CD4-positive, alpha-beta memory T cell (primary cell): ENCODE measurements around the gene SPC24. TPM values are rescaled to one million over a fixed set of nuclear protein-coding genes. Genes with fewer than 3 reads are reported as not detected.

Experiments used
- CTCF ChIA-PET: fragments of 350-600 bp; sonication (Branson Sonifier 250); formaldehyde crosslinking; loops from one replicate; lab custom pipeline; 2021; ENCODE audit warnings: inconsistent platforms; ENCODE audit not compliant: partially characterized antibody; lab: Charles Lee
- POLR2A ChIA-PET: fragments of 350-600 bp; sonication (Branson Sonifier 250); formaldehyde crosslinking; loops from one replicate; lab custom pipeline; 2021; ENCODE audit not compliant: partially characterized antibody; lab: Charles Lee
- DNase-seq, 5 donors: peaks; one replicate each; pipeline versions ENCODE4 v3.0.0 to v3.0.0-alpha.2; 2020 to 2022; ENCODE audit warnings: mixed read lengths in 1 of 5
- H3K27ac ChIP-seq: one replicate; pipeline ENCODE4 v1.7.0; 2013; ENCODE audit warnings: low read depth, low read length
- H3K27me3 ChIP-seq: 2 replicates; pipeline ENCODE4 v1.7.0; 2013; ENCODE audit warnings: mild to moderate bottlenecking, low read length, moderate library complexity; ENCODE audit not compliant: insufficient read depth
- H3K36me3 ChIP-seq: 2 replicates; pipeline ENCODE4 v1.7.0; 2013; ENCODE audit warnings: mild to moderate bottlenecking, low read length, moderate library complexity; ENCODE audit not compliant: insufficient read depth
- H3K4me1 ChIP-seq: 2 replicates; pipeline ENCODE4 v1.7.0; 2013; ENCODE audit warnings: mild to moderate bottlenecking, low read length, moderate library complexity; ENCODE audit not compliant: insufficient read depth
- H3K4me3 ChIP-seq, 2 donors: one replicate each; pipeline ENCODE4 v1.7.0; 2013; ENCODE audit warnings: low read length in 2 of 2, mild to moderate bottlenecking in 1 of 2
- H3K9me3 ChIP-seq, 2 donors: one replicate each; pipeline ENCODE4 v1.7.0; 2013; ENCODE audit warnings: low read length in 2 of 2, control low read depth in 1 of 2; ENCODE audit not compliant: control insufficient read depth in 1 of 2
- H3K27ac Mint-ChIP-seq, 7 donors: one replicate each; pipeline ENCODE4 v1.8.0; 2020 to 2021; ENCODE audit warnings: mixed read lengths in 7 of 7, mild to moderate bottlenecking in 6 of 7, inconsistent platforms in 3 of 7, moderate library complexity in 3 of 7
- H3K27me3 Mint-ChIP-seq, 2 donors: one replicate each; pipeline ENCODE4 v1.8.0; 2020 to 2021; ENCODE audit warnings: mixed read lengths in 2 of 2
- H3K36me3 Mint-ChIP-seq, 2 donors: one replicate each; pipeline ENCODE4 v1.8.0; 2020 to 2021; ENCODE audit warnings: mixed read lengths in 2 of 2, inconsistent platforms in 1 of 2, mild to moderate bottlenecking in 1 of 2
- H3K4me1 Mint-ChIP-seq, 4 donors: one replicate each; pipeline ENCODE4 v1.8.0; 2020 to 2021; ENCODE audit warnings: mixed read lengths in 4 of 4, mild to moderate bottlenecking in 1 of 4
- H3K4me3 Mint-ChIP-seq, 8 donors: one replicate each; pipeline ENCODE4 v1.8.0; 2020 to 2021; ENCODE audit warnings: mixed read lengths in 8 of 8, mild to moderate bottlenecking in 7 of 8, moderate library complexity in 6 of 8, inconsistent platforms in 3 of 8
- H3K9me3 Mint-ChIP-seq, 8 donors: one replicate each; pipeline ENCODE4 v1.8.0; 2020 to 2021; ENCODE audit warnings: mixed read lengths in 8 of 8, mild to moderate bottlenecking in 5 of 8, inconsistent platforms in 3 of 8, moderate library complexity in 1 of 8
- intact Hi-C: fragments of 100-400 bp; cut with micrococcal nuclease; formaldehyde crosslinking; loops from one replicate; pipeline ENCODE4 v1.15.1; 2023
- microRNA-seq: library from miRNA; unstranded; fragments of <30 nt; microRNA quantifications from one replicate; pipeline ENCODE4 v1.2.0, GENCODE V29; 2021; ENCODE audit warnings: borderline replicate concordance, borderline number of aligned reads, borderline microRNAs expressed, mixed read lengths
- polyA plus RNA-seq, 2 donors: library from polyadenylated mRNA; unstranded; fragments of 300-500 nt; fragmentation: Illumina TruSeq; gene quantifications; one replicate each; pipeline ENCODE4 v1.2.3, GENCODE V29; 2021
- total RNA-seq, 2 experiments: library from RNA; stranded (reverse); gene quantifications; one replicate each; pipeline ENCODE4 v1.2.3, GENCODE V29; 2021

Gene SPC24
- total and polyA plus RNA-seq, 4 experiments from 2014 or later = 0.32 to 1.9 (median 0.84) TPM; not detected in 1

GRCh38 chr19:11096210-11096841 is 59.3 kb downstream of the SPC24 start:
- Mint-ChIP-seq H3K9me3 (peaks cover 0 to 9% (median 2%) of the 10 kb centered on the region in 8 donors), H3K36me3 (peaks cover 16 to 32% of the 10 kb centered on the region in 2 donors)
- CTCF ChIA-PET = interaction anchor here (0.8 to 5.6 kb wide), 5 partner anchors 7 to 440 kb away, joined by 3 to 59 read pairs (median 5); no protein-coding TSS in a partner anchor

More at GRCh38 chr19:11096210-11096841, 59.3 kb downstream of the SPC24 start:
- intact Hi-C loops = no loop called here
- peaks cover 31 to 62% (median 45%) of the 10 kb centered on the region in 4 donors for H3K4me1 Mint-ChIP-seq
- H3K27me3 Mint-ChIP-seq = no peaks in the 10 kb centered on the region
- POLR2A ChIA-PET = interaction anchor here (1.1 to 2.7 kb wide), 9 partner anchors 9 to 337 kb away, joined by 3 to 20 read pairs (median 3); partner anchors contain the start of gene CCDC159
- Histone ChIP-seq H3K4me1 (peaks cover 65% of the 10 kb centered on the region), H3K36me3 (peaks cover 6% of the 10 kb centered on the region), H3K27me3 (no peaks in the 10 kb centered on the region), H3K27ac (peak overlapping the region; percentile 89), H3K9me3 (no peaks in the 10 kb centered on the region), H3K4me3 (peak overlapping the region in 1 of 2 donors; percentile 32)
- peak overlapping the region; percentile 92 to 100 (median 97) for H3K27ac Mint-ChIP-seq
- peak overlapping the region; percentile 46 to 91 (median 76) for H3K4me3 Mint-ChIP-seq
- peak; percentile 31 to 71 (median 38) for DNase-seq

Small RNA genes within 50 kb of the gene (microRNA-seq; reads per million reads assigned to microRNA genes)
- not detected for gene MIR6886

Other genes starting within 250 kb of the SPC24 start
- gene YIPF2, start 227.1 kb downstream of the SPC24 start, total RNA-seq = 10 to 100 TPM; 29.6 TPM
- gene YIPF2, start 227.1 kb downstream of the SPC24 start, polyA plus RNA-seq = 10 to 100 TPM; 12.2 to 14.0 TPM
- gene TIMM29, start 227.0 kb downstream of the SPC24 start, total RNA-seq = 10 to 100 TPM; 39.6 to 40.9 TPM
- gene TIMM29, start 227.0 kb downstream of the SPC24 start, polyA plus RNA-seq = 10 to 100 TPM; 17.7 to 34.6 TPM
- 100 to 1,000 TPM in 1 of 2 experiments, 10 to 100 TPM in 1; 94.2 to 118 TPM for gene SMARCA4, start 194.8 kb downstream of the SPC24 start, total RNA-seq
- 10 to 100 TPM in 1 of 2 donors, 1 to 10 TPM in 1; 2.1 to 42.0 TPM for gene SMARCA4, start 194.8 kb downstream of the SPC24 start, polyA plus RNA-seq
- gene LDLR, start 66.3 kb downstream of the SPC24 start, total RNA-seq = 10 to 100 TPM; 25.8 to 27.0 TPM
- gene LDLR, start 66.3 kb downstream of the SPC24 start, polyA plus RNA-seq = 1 to 10 TPM; 4.4 to 5.0 TPM
- gene KANK2, start 41.8 kb upstream of the SPC24 start, total RNA-seq = under 1 TPM; 0.39 to 0.52 TPM
- under 1 TPM in 1 of 2 donors, not detected in 1; 0.17 TPM for gene KANK2, start 41.8 kb upstream of the SPC24 start, polyA plus RNA-seq
- not detected for gene ANGPTL8, start 83.8 kb upstream of the SPC24 start, total RNA-seq
- not detected for gene ANGPTL8, start 83.8 kb upstream of the SPC24 start, polyA plus RNA-seq
- under 1 TPM; 0.30 to 0.64 TPM for gene DOCK6, start 106.7 kb upstream of the SPC24 start, total RNA-seq
- not detected for gene DOCK6, start 106.7 kb upstream of the SPC24 start, polyA plus RNA-seq
- not detected for gene TSPAN16, start 140.4 kb upstream of the SPC24 start, total RNA-seq
- not detected for gene TSPAN16, start 140.4 kb upstream of the SPC24 start, polyA plus RNA-seq
- gene RAB3D, start 183.9 kb upstream of the SPC24 start, total RNA-seq = 1 to 10 TPM; 6.0 to 8.6 TPM
- gene RAB3D, start 183.9 kb upstream of the SPC24 start, polyA plus RNA-seq = 1 to 10 TPM; 1.9 to 2.5 TPM
- 10 to 100 TPM; 26.1 to 28.5 TPM for gene TMEM205, start 190.5 kb upstream of the SPC24 start, total RNA-seq
- gene TMEM205, start 190.5 kb upstream of the SPC24 start, polyA plus RNA-seq = 10 to 100 TPM; 56.1 to 86.3 TPM
- gene CCDC159, start 190.7 kb upstream of the SPC24 start, total RNA-seq = 10 to 100 TPM; 90.7 to 91.8 TPM
- gene CCDC159, start 190.7 kb upstream of the SPC24 start, polyA plus RNA-seq = 10 to 100 TPM in 1 of 2 donors, 1 to 10 TPM in 1; 9.2 to 16.8 TPM
- gene PLPPR2, start 199.7 kb upstream of the SPC24 start, total RNA-seq = 10 to 100 TPM; 10.9 to 12.2 TPM
- 1 to 10 TPM in 1 of 2 donors, under 1 TPM in 1; 0.16 to 1.1 TPM for gene PLPPR2, start 199.7 kb upstream of the SPC24 start, polyA plus RNA-seq
- 1 to 10 TPM; 4.0 to 4.8 TPM for gene SWSAP1, start 218.9 kb upstream of the SPC24 start, total RNA-seq
- 1 to 10 TPM; 6.4 to 6.5 TPM for gene SWSAP1, start 218.9 kb upstream of the SPC24 start, polyA plus RNA-seq
- gene EPOR, start 228.5 kb upstream of the SPC24 start, total RNA-seq = 1 to 10 TPM; 8.4 to 8.8 TPM
- gene EPOR, start 228.5 kb upstream of the SPC24 start, polyA plus RNA-seq = 10 to 100 TPM in 1 of 2 donors, 1 to 10 TPM in 1; 6.3 to 12.1 TPM